MCF 10A (cell line): ENCODE results near the gene ZNF248. TPM values are rescaled to one million over a fixed set of nuclear protein-coding genes. Genes with fewer than 3 reads are reported as not detected.

Experiments
- BruUV-seq: library from RNA; stranded (reverse); fragments of 400-500 nt; replicated peaks from 2 replicates; lab custom pipeline; 2021; lab: Mats Ljungman, UMichigan
- CTCF ChIA-PET: fragments of 300-600 bp; sonication (Branson Sonifier 250); formaldehyde crosslinking; extraction: SDS; loops from one replicate; lab custom pipeline; 2021; ENCODE audit warnings: antibody characterized with exemption, inconsistent platforms; lab: Yijun Ruan, JAX
- POLR2A ChIA-PET: fragments of 300-600, 350-650 bp; sonication (Branson Sonifier 250); formaldehyde crosslinking; extraction: SDS; loops from one replicate; lab custom pipeline; 2020; ENCODE audit warnings: antibody characterized with exemption, inconsistent platforms; lab: Yijun Ruan, JAX
- DNase-seq: peaks from one replicate; pipeline ENCODE4 v3.0.0-alpha.2; 2018; ENCODE audit not compliant: unreplicated experiment
- H3K27ac Mint-ChIP-seq: one replicate; pipeline ENCODE4 v1.8.0; 2022; ENCODE audit warnings: mild to moderate bottlenecking, low read depth, mixed read lengths; ENCODE audit not compliant: unreplicated experiment
- H3K27me3 Mint-ChIP-seq: one replicate; pipeline ENCODE4 v1.8.0; 2022; ENCODE audit warnings: mixed read lengths; ENCODE audit not compliant: insufficient read depth, unreplicated experiment
- H3K36me3 Mint-ChIP-seq: one replicate; pipeline ENCODE4 v1.8.0; 2022; ENCODE audit warnings: mild to moderate bottlenecking, moderate library complexity, mixed read lengths; ENCODE audit not compliant: insufficient read depth, unreplicated experiment
- H3K4me1 Mint-ChIP-seq: one replicate; pipeline ENCODE4 v1.8.0; 2022; ENCODE audit warnings: mixed read lengths; ENCODE audit not compliant: insufficient read depth, unreplicated experiment
- H3K4me3 Mint-ChIP-seq: one replicate; pipeline ENCODE4 v1.8.0; 2022; ENCODE audit warnings: mild to moderate bottlenecking, moderate library complexity, mixed read lengths; ENCODE audit not compliant: unreplicated experiment
- H3K9me3 Mint-ChIP-seq: one replicate; pipeline ENCODE4 v1.8.0; 2022; ENCODE audit warnings: mixed read lengths; ENCODE audit not compliant: unreplicated experiment
- CTCF ChIP-seq: fragments of 200-600 bp; IDR thresholded peaks from one replicate; pipeline ENCODE4 v1.8.0; 2022; ENCODE audit warnings: antibody characterized with exemption, mild to moderate bottlenecking; ENCODE audit not compliant: unreplicated experiment
- intact Hi-C: fragments of 100-400 bp; cut with micrococcal nuclease; formaldehyde crosslinking; loops from 2 replicates; pipeline ENCODE4 v1.14.1; 2022
- total RNA-seq: library from RNA; stranded (reverse); gene quantifications from 2 replicates; pipeline ENCODE4 v1.2.3, GENCODE V29; 2022

ZNF248 gene
- total RNA-seq, 1 experiment from 2014 or later: 5.7 TPM

- H3K4me1 Mint-ChIP-seq: no peaks in the 10 kb centered on the region
- H3K27me3 Mint-ChIP-seq: no peaks in the 10 kb centered on the region
- ChIA-PET POLR2A (no interaction called here), CTCF (interaction anchor here (0.7 kb wide), 1 partner anchor 296 kb away, joined by 5 read pairs; no protein-coding TSS in a partner anchor)
- no TSS peak for BruUV-seq
- intact Hi-C loops: no loop called here
- H3K9me3 Mint-ChIP-seq: peaks cover 11% of the 10 kb centered on the region
- no peak for DNase-seq
- no peak overlapping the region for H3K27ac Mint-ChIP-seq
- no peaks in the 10 kb centered on the region for H3K36me3 Mint-ChIP-seq
- H3K4me3 Mint-ChIP-seq: no peak overlapping the region
- no peak for TF ChIP-seq CTCF
These were observed 80.4 kb downstream of the ZNF248 start for GRCh38 chr10:37777056-37777455.

GRCh38 chr10:37775612-37776011, 81.8 kb downstream of the ZNF248 start:
- DNase-seq: no peak
- no peak for TF ChIP-seq CTCF
- no peak overlapping the region for H3K27ac Mint-ChIP-seq
- H3K9me3 Mint-ChIP-seq: peaks cover 8% of the 10 kb centered on the region
- BruUV-seq: no TSS peak
- ChIA-PET POLR2A (no interaction called here), CTCF (interaction anchor here (0.5 to 1.1 kb wide), 2 partner anchors 590 to 895 kb away, joined by 3 to 4 read pairs; no protein-coding TSS in a partner anchor)
- intact Hi-C loops: no loop called here
- no peaks in the 10 kb centered on the region for H3K27me3 Mint-ChIP-seq
- H3K4me1 Mint-ChIP-seq: no peaks in the 10 kb centered on the region
- H3K36me3 Mint-ChIP-seq: no peaks in the 10 kb centered on the region
- H3K4me3 Mint-ChIP-seq: no peak overlapping the region

GRCh38 chr10:37774351-37774750, 83.1 kb downstream of the ZNF248 start:
- no peak for TF ChIP-seq CTCF

GRCh38 chr10:37765216-37765615, 92.2 kb downstream of the ZNF248 start:
- Mint-ChIP-seq H3K9me3 (peaks cover 26% of the 10 kb centered on the region), H3K27ac (no peak overlapping the region), H3K4me3 (no peak overlapping the region), H3K27me3 (no peaks in the 10 kb centered on the region), H3K36me3 (no peaks in the 10 kb centered on the region), H3K4me1 (no peaks in the 10 kb centered on the region)
- intact Hi-C loops: no loop called here
- CTCF ChIA-PET: interaction anchor here (2.4 kb wide), 1 partner anchor 10 kb away, joined by 9 read pairs; no protein-coding TSS in a partner anchor
- DNase-seq: no peak
- no peak for TF ChIP-seq CTCF
- POLR2A ChIA-PET: no interaction called here
- no TSS peak for BruUV-seq

More at GRCh38 chr10:37774351-37774750, 83.1 kb downstream of the ZNF248 start:
- peaks cover 8% of the 10 kb centered on the region for H3K9me3 Mint-ChIP-seq
- no peaks in the 10 kb centered on the region for H3K36me3 Mint-ChIP-seq
- H3K4me3 Mint-ChIP-seq: no peak overlapping the region
- BruUV-seq: no TSS peak
- H3K27ac Mint-ChIP-seq: no peak overlapping the region
- H3K27me3 Mint-ChIP-seq: no peaks in the 10 kb centered on the region
- intact Hi-C loops: no loop called here
- no peaks in the 10 kb centered on the region for H3K4me1 Mint-ChIP-seq
- ChIA-PET POLR2A (interaction anchor here (0.6 kb wide), 1 partner anchor 217 kb away, joined by 3 read pairs; no protein-coding TSS in a partner anchor), CTCF (no interaction called here)
- no peak for DNase-seq
